Glutamatergic neuron (in vitro differentiated cells): ENCODE results near the gene PTTG1IP. TPM values are rescaled to one million over a fixed set of nuclear protein-coding genes. Genes with fewer than 3 reads are reported as not detected.
A peak's percentile ranks its signal among the peaks of the same experiment; 100 is the strongest.

Experiments
- DNase-seq: peaks from one replicate; pipeline ENCODE4 v3.0.0; 2022
- H3K27ac Mint-ChIP-seq: one replicate; pipeline ENCODE4 v1.8.0; 2020; ENCODE audit warnings: mild to moderate bottlenecking, mixed read lengths, inconsistent platforms; ENCODE audit not compliant: unreplicated experiment
- H3K27me3 Mint-ChIP-seq: one replicate; pipeline ENCODE4 v1.8.0; 2020; ENCODE audit warnings: mild to moderate bottlenecking, moderate library complexity, mixed read lengths, inconsistent platforms; ENCODE audit not compliant: unreplicated experiment
- H3K36me3 Mint-ChIP-seq: one replicate; pipeline ENCODE4 v1.8.0; 2020; ENCODE audit warnings: mild to moderate bottlenecking, mixed read lengths, inconsistent platforms; ENCODE audit not compliant: unreplicated experiment
- H3K4me1 Mint-ChIP-seq: one replicate; pipeline ENCODE4 v1.8.0; 2020; ENCODE audit warnings: mild to moderate bottlenecking, low read depth, mixed read lengths, inconsistent platforms; ENCODE audit not compliant: unreplicated experiment
- H3K4me3 Mint-ChIP-seq: one replicate; pipeline ENCODE4 v1.8.0; 2020; ENCODE audit warnings: mild to moderate bottlenecking, mixed read lengths, inconsistent platforms; ENCODE audit not compliant: unreplicated experiment
- H3K9me3 Mint-ChIP-seq: one replicate; pipeline ENCODE4 v1.8.0; 2020; ENCODE audit warnings: mild to moderate bottlenecking, moderate library complexity, mixed read lengths, inconsistent platforms; ENCODE audit not compliant: unreplicated experiment
- total RNA-seq: library from RNA; stranded (reverse); fragmentation: NEBNext Ultra II Directional; extraction: Animal tissue kit (Norgen Biotek cat#: 25700); gene quantifications from one replicate; pipeline ENCODE4 v1.2.1, GENCODE V29; 2021; ENCODE audit not compliant: unreplicated experiment
- TF ChIP-seq, protein P1 (sequence below): fragments of 200-600 bp; sonication (generic); IDR thresholded peaks from one replicate; pipeline ENCODE4 v1.5.0; 2021; ENCODE audit not compliant: partially characterized antibody, unreplicated experiment

The PTTG1IP gene
- total RNA-seq, 1 donor from 2014 or later, result 249 TPM

DNA sequence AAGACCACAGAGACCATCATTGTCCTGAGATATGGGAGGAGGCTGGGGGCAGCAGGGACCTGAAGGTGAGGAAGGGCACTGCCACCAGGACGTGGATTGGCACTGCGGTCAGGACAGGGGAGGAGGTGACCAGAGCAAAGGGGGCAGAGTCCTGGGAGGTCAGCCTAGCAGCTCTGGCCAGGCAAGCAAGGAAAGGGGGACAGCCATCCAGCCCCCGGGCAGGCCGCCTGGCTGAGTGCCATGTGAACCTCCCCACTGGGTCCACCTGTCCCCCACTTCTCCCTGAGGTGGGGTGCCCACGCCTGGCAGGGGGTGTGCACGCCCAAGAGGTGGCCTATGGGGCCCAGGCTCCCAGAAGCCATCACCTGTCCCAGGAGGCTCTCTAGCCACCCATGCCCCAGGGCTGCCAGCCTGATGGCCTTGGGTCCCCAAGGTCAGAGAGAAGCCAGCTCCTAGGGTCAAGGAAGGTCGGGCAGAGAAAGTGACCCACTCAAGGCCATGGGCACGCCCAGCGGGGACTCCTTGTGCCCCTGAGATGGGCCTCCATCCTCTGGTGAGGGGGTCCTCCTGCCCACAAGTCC, 17.6 kb upstream of the PTTG1IP start:
- Mint-ChIP-seq H3K27me3 (peaks cover 4% of the 10 kb centered on the region), H3K36me3 (no peaks in the 10 kb centered on the region), H3K9me3 (peaks cover 4% of the 10 kb centered on the region), H3K4me1 (no peaks in the 10 kb centered on the region), H3K4me3 (no peak overlapping the region), H3K27ac (no peak overlapping the region)
- TF ChIP-seq, protein P1, sequence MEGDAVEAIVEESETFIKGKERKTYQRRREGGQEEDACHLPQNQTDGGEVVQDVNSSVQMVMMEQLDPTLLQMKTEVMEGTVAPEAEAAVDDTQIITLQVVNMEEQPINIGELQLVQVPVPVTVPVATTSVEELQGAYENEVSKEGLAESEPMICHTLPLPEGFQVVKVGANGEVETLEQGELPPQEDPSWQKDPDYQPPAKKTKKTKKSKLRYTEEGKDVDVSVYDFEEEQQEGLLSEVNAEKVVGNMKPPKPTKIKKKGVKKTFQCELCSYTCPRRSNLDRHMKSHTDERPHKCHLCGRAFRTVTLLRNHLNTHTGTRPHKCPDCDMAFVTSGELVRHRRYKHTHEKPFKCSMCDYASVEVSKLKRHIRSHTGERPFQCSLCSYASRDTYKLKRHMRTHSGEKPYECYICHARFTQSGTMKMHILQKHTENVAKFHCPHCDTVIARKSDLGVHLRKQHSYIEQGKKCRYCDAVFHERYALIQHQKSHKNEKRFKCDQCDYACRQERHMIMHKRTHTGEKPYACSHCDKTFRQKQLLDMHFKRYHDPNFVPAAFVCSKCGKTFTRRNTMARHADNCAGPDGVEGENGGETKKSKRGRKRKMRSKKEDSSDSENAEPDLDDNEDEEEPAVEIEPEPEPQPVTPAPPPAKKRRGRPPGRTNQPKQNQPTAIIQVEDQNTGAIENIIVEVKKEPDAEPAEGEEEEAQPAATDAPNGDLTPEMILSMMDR, result no peak
- DNase-seq, result peak; percentile 5

DNA sequence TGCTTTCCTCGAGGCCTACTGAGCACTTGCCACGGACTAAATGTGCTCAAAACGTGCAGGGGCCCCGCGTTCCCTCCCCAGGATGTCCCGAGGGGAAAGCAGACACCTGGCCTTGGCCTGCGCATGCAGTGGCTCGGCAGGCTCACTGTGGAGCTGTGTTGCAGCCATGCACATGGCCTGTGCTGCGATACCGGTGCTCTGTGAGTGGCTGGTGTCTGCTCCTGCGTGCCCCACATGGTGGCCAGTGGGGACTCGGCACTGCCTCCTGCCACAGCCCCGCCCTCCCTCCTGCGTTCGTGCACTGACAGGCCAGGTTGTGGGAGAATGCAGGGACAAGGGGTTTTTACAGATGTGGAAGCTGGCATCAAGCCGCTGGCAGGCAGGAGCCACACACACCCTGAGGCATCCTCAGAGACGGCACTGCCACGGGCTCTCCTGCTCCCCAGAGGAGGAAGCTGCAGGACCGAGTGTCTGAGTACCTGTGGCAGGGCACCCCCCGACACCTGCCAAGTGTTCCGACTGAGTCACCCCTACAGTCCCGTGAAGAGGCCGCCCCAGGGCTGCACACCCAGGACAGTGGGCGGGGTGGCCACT, 16.9 kb upstream of the PTTG1IP start:
- Mint-ChIP-seq H3K27ac (no peak overlapping the region), H3K36me3 (no peaks in the 10 kb centered on the region), H3K9me3 (peaks cover 4% of the 10 kb centered on the region), H3K4me1 (no peaks in the 10 kb centered on the region), H3K27me3 (peaks cover 4% of the 10 kb centered on the region), H3K4me3 (no peak overlapping the region)
- TF ChIP-seq, protein P1, result no peak
- DNase-seq, result peak; percentile 29

DNA sequence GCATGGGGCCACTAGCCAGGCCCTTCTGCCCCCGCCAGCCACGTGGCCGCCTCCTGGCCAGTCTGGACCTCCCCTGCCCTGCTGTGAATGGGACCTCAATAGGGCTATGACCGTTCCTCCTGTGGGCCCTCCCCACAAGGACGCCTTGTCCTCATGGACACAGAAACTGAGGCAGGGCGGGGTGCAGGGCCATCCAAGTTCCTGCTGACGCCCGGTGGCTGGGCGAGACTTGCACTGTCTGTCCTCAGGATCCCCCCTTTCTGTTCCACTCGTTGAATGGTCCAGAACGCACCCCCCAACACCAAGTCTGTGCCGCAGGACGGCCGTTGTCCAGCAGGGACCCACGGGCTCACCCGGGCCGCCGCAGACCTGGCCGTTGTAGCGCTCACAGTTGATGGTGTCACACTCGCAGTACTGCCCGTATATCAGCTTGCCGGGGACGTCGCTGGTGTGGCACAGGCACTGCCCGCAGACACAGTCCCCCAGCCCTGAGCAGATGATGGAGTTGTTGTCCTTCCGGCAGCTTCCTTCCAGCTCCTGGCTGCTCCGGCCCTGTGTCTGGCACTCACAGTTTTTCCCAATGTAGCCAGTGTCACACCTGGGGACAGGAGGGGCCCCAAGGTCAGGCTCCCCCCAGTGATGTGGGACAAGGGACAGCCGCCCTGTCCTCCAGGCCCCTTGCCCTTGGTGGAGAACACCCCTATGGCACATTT, 16.3 kb upstream of the PTTG1IP start:
- TF ChIP-seq, protein P1, result no peak
- DNase-seq, result no peak
- Mint-ChIP-seq H3K27me3 (peaks cover 4% of the 10 kb centered on the region), H3K27ac (no peak overlapping the region), H3K4me3 (no peak overlapping the region), H3K4me1 (no peaks in the 10 kb centered on the region), H3K36me3 (no peaks in the 10 kb centered on the region), H3K9me3 (peaks cover 4% of the 10 kb centered on the region)

DNA sequence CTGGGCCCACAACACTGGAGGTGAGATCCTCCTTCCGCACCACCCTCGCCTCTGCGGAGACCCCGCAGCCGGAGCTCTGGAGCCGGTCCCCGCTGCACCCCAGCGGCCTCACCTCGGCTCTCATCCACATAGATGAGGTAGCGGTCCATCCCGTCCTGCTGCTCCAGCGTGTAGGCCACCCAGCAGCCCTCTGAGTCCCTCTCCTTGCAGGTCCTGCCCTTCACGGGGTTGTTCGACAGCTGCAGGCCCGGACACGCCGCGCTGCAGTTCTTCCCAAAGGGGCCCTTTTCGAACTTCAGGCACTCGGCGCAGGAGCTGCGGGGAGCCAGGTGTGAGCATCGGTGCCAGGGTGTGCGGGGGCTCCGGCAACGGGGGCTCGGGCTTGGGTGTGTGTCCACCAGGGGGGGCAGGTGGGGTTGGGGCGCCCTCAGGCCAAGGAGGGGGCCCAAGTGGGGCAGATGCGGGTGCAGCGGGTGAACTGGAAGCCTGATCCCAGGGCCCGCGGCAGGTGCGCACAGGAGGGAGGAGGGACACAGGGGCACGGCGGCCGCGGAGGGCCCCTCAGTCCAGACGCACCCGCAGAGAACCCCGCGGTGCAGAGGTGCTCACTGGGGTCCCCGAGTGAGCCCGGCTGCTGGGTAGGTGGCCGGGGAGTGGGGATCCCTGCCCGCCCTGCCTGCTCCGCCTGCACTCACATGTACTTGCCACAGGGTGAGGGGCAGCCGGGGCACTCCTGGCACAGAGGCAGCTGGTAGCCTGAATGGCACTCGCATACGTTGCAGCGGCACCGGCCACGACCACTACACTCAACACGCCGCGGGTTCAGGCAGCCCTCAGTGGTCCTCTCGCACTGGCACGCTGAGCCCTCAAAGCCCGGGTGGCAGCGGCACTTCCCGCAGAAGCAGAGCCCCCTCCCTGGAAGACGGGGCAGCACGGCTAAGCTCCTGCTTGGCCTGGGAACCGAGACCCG, 15.4 kb upstream of the PTTG1IP start:
- H3K27ac Mint-ChIP-seq, result no peak overlapping the region

More for the DNA sequence above, 15.4 kb upstream of the PTTG1IP start:
- Mint-ChIP-seq H3K4me3 (no peak overlapping the region), H3K27me3 (peaks cover 4% of the 10 kb centered on the region), H3K36me3 (no peaks in the 10 kb centered on the region), H3K9me3 (peaks cover 4% of the 10 kb centered on the region), H3K4me1 (no peaks in the 10 kb centered on the region)
- peak; percentile 15 for DNase-seq
- TF ChIP-seq, protein P1, result no peak
